IMR-90 (cell line): Measurements from ENCODE around the gene TCAP. TPM values are rescaled to one million over a fixed set of nuclear protein-coding genes. Genes with fewer than 3 reads are reported as not detected.

Experiments
- ATAC-seq: fragments of 200-7000 bp; cut with Tn5 transposase; 2 replicates; pipeline ENCODE4 v1.9.1; 2020; ENCODE audit warnings: low read depth, mild to moderate bottlenecking, moderate library complexity
- BruUV-seq: library from RNA; stranded (reverse); fragments of 400-500 nt; replicated peaks from 2 replicates; lab custom pipeline; 2021; lab: Mats Ljungman, UMichigan
- CTCF ChIA-PET: fragments of 300-600 bp; formaldehyde crosslinking; extraction: SDS; loops from one replicate; lab custom pipeline; 2021; ENCODE audit warnings: antibody characterized with exemption; lab: Yijun Ruan, JAX
- POLR2A ChIA-PET: fragments of 300-600 bp; sonication (Branson Sonifier 250); formaldehyde crosslinking; loops from one replicate; lab custom pipeline; 2022; ENCODE audit warnings: antibody characterized with exemption; ENCODE audit not compliant: unreplicated experiment; lab: Charles Lee
- DNase-seq: peaks from one replicate; pipeline ENCODE4 v3.0.0; 2013
- H2AFZ ChIP-seq: replicated peaks from 2 replicates; pipeline ENCODE3; 2013; ENCODE audit warnings: low read length, mild to moderate bottlenecking; ENCODE audit not compliant: poor library complexity
- H2AK5ac ChIP-seq: 2 replicates; pipeline ENCODE4 v1.6.1; 2013; ENCODE audit warnings: low read depth, low read length, inconsistent platforms
- H2AK9ac ChIP-seq: replicated peaks from 2 replicates; pipeline ENCODE3; 2013; ENCODE audit warnings: mild to moderate bottlenecking, low read depth, low read length, moderate library complexity; ENCODE audit not compliant: poor library complexity
- H2BK120ac ChIP-seq: 2 replicates; pipeline ENCODE4 v1.6.1; 2013; ENCODE audit warnings: low read depth, low read length, inconsistent platforms
- H2BK15ac ChIP-seq: 3 replicates; pipeline ENCODE4 v1.6.1; 2013; ENCODE audit warnings: low read depth, low read length, inconsistent platforms
- H2BK20ac ChIP-seq: 2 replicates; pipeline ENCODE4 v1.6.1; 2013; ENCODE audit warnings: low read depth, mild to moderate bottlenecking, inconsistent platforms, low read length, moderate library complexity
- H2BK5ac ChIP-seq: 2 replicates; pipeline ENCODE4 v1.6.1; 2013; ENCODE audit warnings: mild to moderate bottlenecking, low read depth, low read length, inconsistent platforms; ENCODE audit not compliant: poor library complexity, severe bottlenecking
- H3K14ac ChIP-seq: replicated peaks from 2 replicates; pipeline ENCODE4 v1.6.1; 2013; ENCODE audit warnings: low read depth, low read length, inconsistent platforms
- H3K18ac ChIP-seq: 2 replicates; pipeline ENCODE4 v1.6.1; 2013; ENCODE audit warnings: low read depth, low read length, control low read depth
- H3K23ac ChIP-seq: 2 replicates; pipeline ENCODE4 v1.6.1; 2013; ENCODE audit warnings: low read depth, low read length, inconsistent platforms
- H3K27ac ChIP-seq: 2 replicates; pipeline ENCODE4 v1.5.1; 2013; ENCODE audit warnings: mild to moderate bottlenecking, control low read depth, low read length; ENCODE audit not compliant: insufficient read depth
- H3K27me3 ChIP-seq: 2 replicates; pipeline ENCODE4 v1.6.1; 2013; ENCODE audit warnings: low read length; ENCODE audit not compliant: control insufficient read depth, insufficient read depth
- H3K36me3 ChIP-seq: 2 replicates; pipeline ENCODE4 v1.6.1; 2013; ENCODE audit warnings: low read length, mixed read lengths; ENCODE audit not compliant: control insufficient read depth, insufficient read depth
- H3K4ac ChIP-seq: 2 replicates; pipeline ENCODE4 v1.6.1; 2013; ENCODE audit warnings: low read depth, low read length, inconsistent platforms
- H3K4me1 ChIP-seq: 2 replicates; pipeline ENCODE4 v1.6.1; 2013; ENCODE audit warnings: low read length, mixed read lengths; ENCODE audit not compliant: control insufficient read depth, insufficient read depth
- H3K4me2 ChIP-seq: 2 replicates; pipeline ENCODE4 v1.6.1; 2013; ENCODE audit warnings: low read depth, mild to moderate bottlenecking, control low read depth, low read length, moderate library complexity
- H3K4me3 ChIP-seq: 2 replicates; pipeline ENCODE4 v1.5.1; 2013; ENCODE audit warnings: low read depth, mild to moderate bottlenecking, control low read depth, low read length, moderate library complexity; ENCODE audit not compliant: insufficient read depth
- H3K56ac ChIP-seq: 2 replicates; pipeline ENCODE4 v1.6.1; 2013; ENCODE audit warnings: low read length, inconsistent platforms; ENCODE audit not compliant: insufficient read depth; ENCODE audit errors: extremely low read depth
- H3K79me1 ChIP-seq, 2 experiments: 2 replicates each; pipeline ENCODE4 v1.6.1; 2013; ENCODE audit warnings: low read length in 2 of 2, inconsistent platforms in 1 of 2, low read depth in 1 of 2
- H3K9ac ChIP-seq: 2 replicates; pipeline ENCODE4 v1.6.1; 2013; ENCODE audit warnings: low read depth, low read length, control low read depth
- H3K9me1 ChIP-seq: 2 replicates; pipeline ENCODE4 v1.6.1; 2013; ENCODE audit warnings: low read length, inconsistent platforms; ENCODE audit not compliant: insufficient read depth
- H3K9me3 ChIP-seq: 2 replicates; pipeline ENCODE4 v1.6.1; 2013; ENCODE audit warnings: low read length; ENCODE audit not compliant: control insufficient read depth, insufficient read depth
- H4K20me1 ChIP-seq: 2 replicates; pipeline ENCODE4 v1.6.1; 2013; ENCODE audit warnings: low read length, inconsistent platforms; ENCODE audit not compliant: insufficient read depth
- H4K5ac ChIP-seq: 2 replicates; pipeline ENCODE4 v1.6.1; 2013; ENCODE audit warnings: mild to moderate bottlenecking, low read depth, low read length, control low read depth
- H4K8ac ChIP-seq, 2 experiments: 2 replicates each; pipeline ENCODE4 v1.6.1; 2013; ENCODE audit warnings: low read depth in 2 of 2, low read length in 2 of 2, control low read depth in 1 of 2, inconsistent platforms in 1 of 2
- H4K91ac ChIP-seq: 2 replicates; pipeline ENCODE4 v1.6.1; 2013; ENCODE audit warnings: low read depth, low read length, inconsistent platforms; ENCODE audit not compliant: insufficient read depth
- BHLHE40 ChIP-seq: fragments of 150-350 bp; IDR thresholded peaks from 2 replicates; pipeline ENCODE4 v1.6.1; 2016; ENCODE audit warnings: mild to moderate bottlenecking, low read depth, low read length
- CEBPB ChIP-seq: IDR thresholded peaks from 2 replicates; pipeline ENCODE4 v1.6.1; 2012; ENCODE audit warnings: low read depth, low read length, improper control_type of control experiment
- CHD1 ChIP-seq: IDR thresholded peaks from 2 replicates; pipeline ENCODE4 v1.6.1; 2012; ENCODE audit warnings: low read depth, low read length, improper control_type of control experiment
- CTCF ChIP-seq: conservative IDR thresholded peaks from 2 replicates; pipeline ENCODE4 v1.5.1; 2012; ENCODE audit warnings: mild to moderate bottlenecking, low read depth, low read length, improper control_type of control experiment
- FOS ChIP-seq: fragments of 150-350 bp; IDR thresholded peaks from 2 replicates; pipeline ENCODE4 v1.6.1; 2016; ENCODE audit warnings: low read depth, low read length
- MAFK ChIP-seq: IDR thresholded peaks from 2 replicates; pipeline ENCODE4 v1.6.1; 2012; ENCODE audit warnings: low read depth, low read length, improper control_type of control experiment
- MAZ ChIP-seq: IDR thresholded peaks from 2 replicates; pipeline ENCODE4 v1.6.1; 2012; ENCODE audit warnings: low read depth, mild to moderate bottlenecking, low read length, improper control_type of control experiment, moderate library complexity, borderline replicate concordance
- MXI1 ChIP-seq: IDR thresholded peaks from 2 replicates; pipeline ENCODE4 v1.6.1; 2012; ENCODE audit warnings: low read depth, mild to moderate bottlenecking, low read length, moderate library complexity, borderline replicate concordance
- NFE2L2 ChIP-seq: fragments of 150-350 bp; IDR thresholded peaks from 2 replicates; pipeline ENCODE4 v1.6.1; 2016; ENCODE audit warnings: low read depth, mild to moderate bottlenecking, low read length
- POLR2A ChIP-seq: IDR thresholded peaks from 2 replicates; pipeline ENCODE4 v1.6.1; 2012; ENCODE audit warnings: mild to moderate bottlenecking, low read depth, low read length
- RCOR1 ChIP-seq: IDR thresholded peaks from 2 replicates; pipeline ENCODE4 v1.6.1; 2012; ENCODE audit warnings: mild to moderate bottlenecking, low read length, improper control_type of control experiment; ENCODE audit not compliant: insufficient replicate concordance
- RFX5 ChIP-seq: IDR thresholded peaks from 2 replicates; pipeline ENCODE4 v1.8.0; 2012; ENCODE audit warnings: low read depth, mild to moderate bottlenecking, low read length, moderate library complexity
- WGBS, 2 experiments: methylation state at CpG; one replicate each; pipeline versions ENCODE4 v1.1.5 to v1.1.7; 2013; ENCODE audit warnings: missing lambda C conversion rate in 2 of 2; ENCODE audit not compliant: insufficient read length in 1 of 2; ENCODE audit errors: extremely low coverage in 2 of 2; 5-methylcytosine and 5-hydroxymethylcytosine counted together
- dilution Hi-C: fragments of 300-500 bp; cut with HindIII; formaldehyde crosslinking; loops from one replicate; pipeline ENCODE4 v1.14.3; 2018; ENCODE audit warnings: low sequenced_read_pairs; ENCODE audit not compliant: unreplicated experiment
- in situ Hi-C: fragments of 300-500 bp; cut with MboI; formaldehyde crosslinking; loops from 3 replicates; pipeline ENCODE4 v1.14.3; 2019; ENCODE audit warnings: low sequenced_read_pairs, inconsistent platforms, mixed read lengths
- intact Hi-C: fragments of 100-400 bp; cut with micrococcal nuclease; formaldehyde crosslinking; loops from 2 replicates; pipeline ENCODE4 v1.10.0; 2022
- polyA plus RNA-seq, 3 experiments: library from polyadenylated mRNA; depleted of rRNA; stranded (reverse); fragments of >200 nt; gene quantifications; 2 replicates each; pipeline ENCODE4 v1.2.3, GENCODE V29; 2012; ENCODE audit warnings: low replicate concordance in 1 of 3
- total RNA-seq: library from RNA; depleted of rRNA; stranded (reverse); fragments of >200 nt; gene quantifications from 2 replicates; pipeline ENCODE4 v1.2.3, GENCODE V29; 2012
- TF ChIP-seq, protein P1 (sequence below): fragments of 150-350 bp; IDR thresholded peaks from 2 replicates; pipeline ENCODE4 v1.6.1; 2016; ENCODE audit warnings: low read depth, mild to moderate bottlenecking, low read length, moderate library complexity, borderline replicate concordance
- TF ChIP-seq, protein P2 (sequence below): fragments of 150-350 bp; IDR thresholded peaks from 2 replicates; pipeline ENCODE4 v1.6.1; 2017; ENCODE audit warnings: mild to moderate bottlenecking, antibody characterized with exemption, low read length, low read depth

The TCAP gene
- total and polyA plus RNA-seq, 2 of the 4 experiments (the other 2 are of a cell fraction), result under 0.01 to 0.21 TPM

GRCh38 chr17:39670746-39671145 is 5.6 kb downstream of the TCAP start:
- Histone ChIP-seq H4K20me1 (no peaks in the 10 kb centered on the region), H3K4me2 (no peak overlapping the region), H3K23ac (peak overlapping the region; percentile 66; the same call in 1 of the 2 replicates), H3K4ac (no peak overlapping the region), H2AFZ (no peak overlapping the region), H2BK20ac (no peak overlapping the region), H2BK5ac (no peak overlapping the region), H3K9ac (no peak overlapping the region), H2AK9ac (no peak overlapping the region), H3K4me3 (no peak overlapping the region), H4K5ac (no peak overlapping the region), H3K4me1 (peaks cover 3% of the 10 kb centered on the region; the same call in 1 of the 2 replicates), H4K8ac (no peak overlapping the region), H3K14ac (no peak overlapping the region), H2BK120ac (no peak overlapping the region), H3K56ac (no peak overlapping the region), H3K79me1 (no peaks in the 10 kb centered on the region), H3K27me3 (peaks cover 44% of the 10 kb centered on the region), H2BK15ac (no peak overlapping the region), H3K9me1 (no peaks in the 10 kb centered on the region), H2AK5ac (no peak overlapping the region), H3K18ac (no peak overlapping the region), H3K36me3 (no peaks in the 10 kb centered on the region), H3K27ac (no peak overlapping the region), H4K91ac (no peak overlapping the region), H3K9me3 (no peaks in the 10 kb centered on the region)
- intact Hi-C loops, result no loop called here
- POLR2A ChIA-PET, result no interaction called here
- ATAC-seq (no peak), DNase-seq (no peak)
- 40% methylated on average over 1 of the region's 4 CpGs; no CpG with 5 or more reads in 1 of the 2 experiments for WGBS, 2 experiments
- TF ChIP-seq POLR2A (no peak), RFX5 (no peak), NFE2L2 (no peak), CTCF (no peak), MXI1 (no peak), MAFK (no peak), MAZ (no peak), CEBPB (no peak), RCOR1 (no peak), FOS (no peak), CHD1 (no peak), BHLHE40 (no peak)
- TF ChIP-seq, protein P1, sequence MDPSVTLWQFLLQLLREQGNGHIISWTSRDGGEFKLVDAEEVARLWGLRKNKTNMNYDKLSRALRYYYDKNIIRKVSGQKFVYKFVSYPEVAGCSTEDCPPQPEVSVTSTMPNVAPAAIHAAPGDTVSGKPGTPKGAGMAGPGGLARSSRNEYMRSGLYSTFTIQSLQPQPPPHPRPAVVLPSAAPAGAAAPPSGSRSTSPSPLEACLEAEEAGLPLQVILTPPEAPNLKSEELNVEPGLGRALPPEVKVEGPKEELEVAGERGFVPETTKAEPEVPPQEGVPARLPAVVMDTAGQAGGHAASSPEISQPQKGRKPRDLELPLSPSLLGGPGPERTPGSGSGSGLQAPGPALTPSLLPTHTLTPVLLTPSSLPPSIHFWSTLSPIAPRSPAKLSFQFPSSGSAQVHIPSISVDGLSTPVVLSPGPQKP, result no peak
- TF ChIP-seq, protein P2, sequence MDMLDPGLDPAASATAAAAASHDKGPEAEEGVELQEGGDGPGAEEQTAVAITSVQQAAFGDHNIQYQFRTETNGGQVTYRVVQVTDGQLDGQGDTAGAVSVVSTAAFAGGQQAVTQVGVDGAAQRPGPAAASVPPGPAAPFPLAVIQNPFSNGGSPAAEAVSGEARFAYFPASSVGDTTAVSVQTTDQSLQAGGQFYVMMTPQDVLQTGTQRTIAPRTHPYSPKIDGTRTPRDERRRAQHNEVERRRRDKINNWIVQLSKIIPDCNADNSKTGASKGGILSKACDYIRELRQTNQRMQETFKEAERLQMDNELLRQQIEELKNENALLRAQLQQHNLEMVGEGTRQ, result no peak
- CTCF ChIA-PET, result interaction anchor here (0.8 to 2.8 kb wide), 4 partner anchors 20 to 123 kb away, joined by 3 to 11 read pairs (median 3); no protein-coding TSS in a partner anchor
- in situ Hi-C loops, result no loop called here
- BruUV-seq, result no TSS peak
- dilution Hi-C loops, result no loop called here
